T47D (cell line): ENCODE data around the gene ARHGAP33.
"Not testable (repeated sequence)": the region's sequence is repeated elsewhere in the genome, so short reads cannot be mapped to it uniquely, and the experiment has no call there.

Source experiments
- DNase-seq, 2 experiments: peaks; one replicate each; pipeline versions ENCODE4 v3.0.0 to v3.0.0-alpha.2; 2011 to 2012; ENCODE audit warnings: low read depth in 1 of 2, low spot score in 1 of 2
- JUND ChIP-seq: IDR thresholded peaks from 2 replicates; pipeline ENCODE4 v1.6.1; 2012; ENCODE audit warnings: low read depth
- in situ Hi-C: cut with HindIII; loops from 2 replicates; pipeline ENCODE4 v1.10.0; 2016; ENCODE audit warnings: low sequenced_read_pairs, low pct_unique_long_range_greater_than_20kb

Gene ARHGAP33

DNA sequence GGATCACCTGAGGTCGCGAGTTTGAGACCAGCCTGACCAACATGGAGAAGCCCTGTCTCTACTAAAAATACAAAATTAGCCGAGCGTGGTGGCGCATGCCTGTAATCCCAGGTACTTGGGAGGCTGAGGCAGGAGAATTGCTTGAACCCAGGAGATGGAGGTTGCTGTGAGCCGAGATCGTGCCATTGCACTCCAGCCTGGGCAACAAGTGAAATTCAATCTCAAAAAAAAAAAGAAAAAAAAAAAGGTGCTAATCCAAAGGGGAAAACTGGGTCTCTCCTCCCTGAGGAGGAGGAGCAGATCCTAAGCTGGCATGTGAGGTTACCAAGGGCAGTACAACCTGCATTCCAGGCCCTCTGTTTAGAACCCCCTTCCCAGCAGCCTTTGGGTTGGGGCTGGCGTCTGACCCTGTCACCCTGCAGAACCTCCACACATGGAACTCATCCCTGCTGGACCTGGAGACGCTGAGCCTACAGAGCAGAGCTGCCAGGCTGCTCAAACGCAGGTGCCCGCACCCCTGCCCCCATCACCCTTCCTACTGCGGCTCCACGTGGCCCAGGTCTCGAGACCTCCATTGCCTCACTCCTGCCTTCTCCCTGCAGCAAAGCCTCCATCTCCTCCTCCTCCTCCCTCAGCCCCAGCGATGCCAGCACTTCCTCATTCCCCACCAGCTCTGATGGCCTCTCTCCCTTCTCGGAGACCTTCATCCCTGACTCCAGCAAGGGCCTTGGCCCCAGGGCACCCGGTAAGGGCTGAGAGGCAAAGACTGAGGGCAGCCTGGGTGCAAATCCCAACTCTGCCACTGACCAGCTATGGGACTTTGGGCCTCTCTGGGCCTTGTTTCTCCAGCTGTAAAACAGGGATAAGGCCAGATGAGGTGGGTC, 10.7 kb upstream of the ARHGAP33 start:
- in situ Hi-C loops, result no loop called here
- TF ChIP-seq JUND, result no peak
- no peak for DNase-seq

DNA sequence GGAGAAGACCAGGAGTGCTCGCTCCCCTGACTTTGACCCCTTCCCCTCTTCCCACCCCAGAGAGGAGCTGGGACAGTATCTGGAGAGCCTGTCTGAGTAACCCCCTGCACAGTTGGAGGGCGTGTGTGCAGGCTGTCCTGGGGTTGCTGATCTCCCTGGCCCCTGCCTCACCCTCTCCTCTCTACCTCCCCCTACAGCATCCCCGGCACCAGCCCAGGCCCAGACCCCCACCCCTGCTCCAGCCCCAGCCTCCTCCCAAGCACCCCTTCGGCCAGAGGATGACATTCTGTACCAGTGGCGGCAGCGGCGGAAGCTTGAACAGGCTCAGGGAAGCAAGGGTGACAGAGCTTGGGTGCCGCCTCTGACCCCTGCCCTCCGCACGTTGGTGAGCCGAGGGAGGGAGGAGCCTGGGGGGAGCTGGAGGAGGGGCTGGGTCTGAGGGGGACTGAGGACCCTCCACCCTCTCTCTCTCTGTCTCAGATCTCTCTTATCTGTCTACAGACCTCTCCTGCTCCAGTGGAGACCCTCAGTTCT, 8.7 kb upstream of the ARHGAP33 start:
- no peak for TF ChIP-seq JUND
- in situ Hi-C loops, result no loop called here
- no peak for DNase-seq

DNA sequence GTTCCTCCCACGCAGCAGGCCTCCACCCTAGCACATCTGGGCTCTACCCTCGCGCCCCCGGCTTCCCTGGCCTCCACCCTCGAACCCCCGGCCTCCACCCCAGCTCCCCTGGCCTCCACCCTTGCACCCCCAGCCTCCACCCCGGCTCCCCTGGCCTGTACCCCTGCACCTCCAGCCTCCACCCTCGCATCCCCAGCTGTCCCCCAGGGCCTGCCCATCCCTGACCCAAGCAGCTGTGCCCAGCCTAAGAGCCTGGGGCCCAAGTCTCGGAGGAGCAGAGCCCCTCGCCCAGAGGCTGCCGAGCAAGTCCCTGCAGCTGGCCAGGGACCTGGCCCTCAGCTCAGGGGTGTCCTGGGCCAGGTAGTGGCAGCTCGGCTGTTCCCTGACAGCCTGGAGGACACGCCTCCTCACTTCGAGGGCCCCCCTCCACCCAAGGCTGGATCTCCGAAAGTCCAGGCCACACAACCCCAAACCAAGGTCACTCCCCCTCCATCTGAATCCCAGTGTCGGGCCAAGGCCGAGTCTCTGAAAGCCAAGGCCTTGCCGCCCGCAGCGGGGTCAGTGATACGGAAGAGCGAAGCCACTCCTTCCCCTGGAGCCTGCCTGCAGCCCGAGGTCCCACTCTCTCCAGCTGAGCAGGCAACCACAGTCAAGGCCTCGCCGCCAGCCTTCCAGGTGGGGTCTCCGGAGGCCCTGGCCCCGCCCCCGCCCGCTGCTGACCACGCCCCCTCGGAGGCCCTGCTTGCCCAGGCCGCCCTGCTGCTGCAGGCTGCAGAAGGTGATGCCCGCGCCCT, 7.9 kb upstream of the ARHGAP33 start:
- no peak for TF ChIP-seq JUND
- no peak for DNase-seq
- in situ Hi-C loops, result no loop called here

DNA sequence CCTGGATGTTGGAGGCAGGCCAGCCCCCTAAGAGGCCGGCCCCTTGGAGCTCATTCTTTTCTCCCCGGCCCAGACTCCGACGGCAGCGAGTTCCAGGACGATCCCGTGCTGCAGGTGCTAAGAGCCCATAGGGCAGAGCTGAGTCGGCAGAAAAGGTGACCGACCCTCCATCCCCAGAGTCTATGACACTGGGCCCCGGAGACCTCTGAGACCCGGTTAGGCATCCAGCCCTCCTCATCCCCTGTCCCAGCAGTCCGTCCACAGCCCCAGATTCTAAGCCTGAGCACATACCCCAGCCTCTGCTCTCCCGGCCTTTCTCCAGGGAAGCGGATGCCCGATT, 7.3 kb upstream of the ARHGAP33 start:
- DNase-seq, result no peak
- in situ Hi-C loops, result no loop called here
- no peak for TF ChIP-seq JUND

DNA sequence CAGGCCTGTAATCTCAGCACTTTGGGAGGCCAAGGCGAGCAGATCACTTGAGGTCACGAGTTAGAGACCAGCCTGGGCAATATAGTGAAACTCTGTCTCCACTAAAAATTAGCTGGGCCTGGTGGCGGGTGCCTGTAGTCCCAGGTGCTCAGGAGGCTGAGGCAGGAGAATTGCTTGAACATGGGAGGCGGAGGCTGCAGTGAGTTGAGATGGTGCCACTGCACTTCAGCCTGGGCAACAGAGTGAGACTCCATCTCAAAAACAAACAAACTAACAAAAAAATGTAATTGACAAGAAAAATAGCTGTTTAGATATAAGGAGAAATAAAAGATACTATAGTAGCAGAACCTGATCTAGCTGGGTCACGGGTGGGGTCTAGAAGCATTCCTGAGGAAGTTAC, 3.0 kb upstream of the ARHGAP33 start:
- DNase-seq, in situ Hi-C loops: not testable (repeated sequence)

DNA sequence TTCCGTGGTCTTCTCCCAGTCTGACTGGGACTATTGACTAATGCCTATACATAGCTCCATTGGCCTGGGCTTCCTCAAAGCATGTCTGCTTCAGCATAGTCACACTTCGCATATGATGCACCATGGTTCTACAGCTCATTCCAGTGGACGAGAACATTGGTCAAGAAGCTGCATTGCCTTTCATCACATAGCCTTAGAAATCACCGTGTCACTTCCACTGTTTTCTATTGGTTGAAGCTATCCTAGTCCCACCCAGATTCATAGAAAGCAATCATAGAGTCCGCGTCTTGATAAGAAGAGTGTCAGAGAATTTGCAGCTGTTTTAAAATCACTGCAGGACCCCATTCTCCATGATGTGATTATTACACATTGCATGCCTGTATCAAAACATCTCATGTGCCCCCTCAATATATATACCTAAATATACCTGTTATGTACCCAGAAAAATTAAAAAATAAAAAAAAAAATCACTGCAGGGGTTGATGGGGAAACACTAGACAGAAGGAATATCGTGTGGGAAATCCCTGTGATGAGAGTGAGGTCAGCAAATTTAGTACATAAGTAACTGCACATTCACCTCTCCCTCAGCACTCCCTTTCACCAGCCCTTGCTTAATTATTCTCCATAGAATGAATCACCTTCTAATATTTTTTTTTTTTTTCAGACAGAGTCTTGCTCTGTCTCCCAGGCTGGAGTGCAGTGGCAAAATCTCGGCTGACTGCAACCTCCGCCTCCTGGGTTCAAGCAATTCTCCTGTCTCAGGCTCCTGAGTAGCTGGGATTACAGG, 2.2 kb upstream of the ARHGAP33 start:
- no peak for DNase-seq
- in situ Hi-C loops, result no loop called here
- no peak for TF ChIP-seq JUND

DNA sequence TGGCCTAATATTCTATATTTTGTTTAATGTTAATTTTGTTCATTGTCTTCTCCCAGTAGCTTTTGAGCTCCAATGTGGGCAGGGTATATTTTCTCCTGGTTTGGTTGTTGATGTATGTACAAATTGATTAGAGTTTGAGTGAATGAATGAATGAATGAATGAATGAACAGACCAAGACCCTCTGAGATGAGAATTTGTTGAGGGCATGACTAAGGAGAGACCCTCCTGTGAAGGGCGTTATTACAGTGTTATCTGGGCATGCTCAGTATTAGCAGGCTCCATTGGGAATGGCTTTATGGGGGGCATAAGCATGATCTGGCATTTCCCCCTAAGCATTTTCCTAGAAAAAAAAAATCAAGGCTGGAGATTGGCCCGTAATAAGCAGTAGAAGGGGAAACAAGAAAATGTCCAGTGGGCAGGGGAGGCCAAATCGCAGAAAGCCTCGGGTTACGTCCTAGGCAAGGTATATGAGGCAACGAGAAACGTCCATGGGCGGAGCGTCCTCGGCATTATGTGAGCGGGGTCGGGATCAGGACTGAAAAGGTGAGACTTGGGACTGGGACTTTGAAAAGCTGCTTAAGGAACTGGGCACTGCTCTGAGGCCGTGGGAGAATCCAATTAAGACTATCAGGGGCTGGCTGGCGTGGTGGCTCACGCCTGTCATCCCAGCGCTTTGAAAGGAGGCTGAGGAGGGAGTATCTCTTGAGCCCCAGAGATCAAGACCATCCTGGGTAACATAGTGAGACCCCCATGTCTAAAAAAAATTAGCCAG, 904 bp upstream of the ARHGAP33 start:
- peak in 1 of 2 experiments; percentile 18 for DNase-seq
- in situ Hi-C loops, result no loop called here

DNA sequence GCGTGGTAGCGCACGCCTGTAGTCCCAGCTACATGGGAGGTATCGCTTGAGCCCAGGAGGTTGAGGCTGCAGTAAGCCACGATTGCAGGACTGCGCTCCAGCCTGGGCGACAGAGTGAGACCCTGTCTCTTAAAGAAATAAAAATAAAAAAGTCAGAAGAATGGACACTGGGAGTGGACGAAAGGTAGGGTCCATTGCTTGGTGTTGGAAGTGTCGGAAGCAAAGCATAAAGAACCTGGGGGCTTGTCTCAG, 392 bp upstream of the ARHGAP33 start:
- DNase-seq, result no peak
- no peak for TF ChIP-seq JUND
- in situ Hi-C loops, result no loop called here

More for the DNA sequence above, 904 bp upstream of the ARHGAP33 start:
- no peak for TF ChIP-seq JUND

DNA sequence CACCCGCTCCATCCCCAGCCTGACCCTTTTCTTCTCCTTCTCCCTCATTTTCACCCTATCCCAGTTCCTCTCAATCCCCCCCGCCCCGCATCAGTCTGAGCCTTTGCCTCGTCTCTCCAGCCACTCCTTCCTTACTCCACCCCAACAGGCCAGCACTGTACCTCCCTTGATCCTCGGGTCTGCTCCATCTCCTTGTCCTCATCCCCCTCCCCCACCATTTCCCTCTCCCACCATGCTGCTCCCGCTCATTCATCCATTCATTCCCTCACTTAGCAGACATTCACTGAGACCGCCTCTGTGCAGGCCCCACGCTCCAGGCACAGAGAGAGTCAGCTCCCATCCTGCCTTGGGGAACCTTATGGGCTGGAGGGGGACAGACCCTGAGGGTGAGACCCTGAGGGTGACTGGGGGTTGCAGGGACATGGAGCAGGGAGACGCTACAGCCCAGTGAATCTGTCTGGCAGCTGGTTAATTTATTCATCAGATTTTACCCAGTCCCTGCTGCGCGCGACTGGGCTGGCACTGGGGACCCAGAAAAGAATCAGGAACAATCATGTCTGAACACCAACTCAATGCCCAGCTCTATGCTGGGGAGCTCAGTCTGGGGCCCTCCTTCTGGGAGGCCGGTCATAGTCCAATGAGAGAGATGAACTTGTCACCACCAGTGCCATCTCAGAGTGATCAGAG, 881 bp downstream of the ARHGAP33 start:
- TF ChIP-seq JUND, result no peak
- in situ Hi-C loops, result no loop called here
- DNase-seq, result no peak

DNA sequence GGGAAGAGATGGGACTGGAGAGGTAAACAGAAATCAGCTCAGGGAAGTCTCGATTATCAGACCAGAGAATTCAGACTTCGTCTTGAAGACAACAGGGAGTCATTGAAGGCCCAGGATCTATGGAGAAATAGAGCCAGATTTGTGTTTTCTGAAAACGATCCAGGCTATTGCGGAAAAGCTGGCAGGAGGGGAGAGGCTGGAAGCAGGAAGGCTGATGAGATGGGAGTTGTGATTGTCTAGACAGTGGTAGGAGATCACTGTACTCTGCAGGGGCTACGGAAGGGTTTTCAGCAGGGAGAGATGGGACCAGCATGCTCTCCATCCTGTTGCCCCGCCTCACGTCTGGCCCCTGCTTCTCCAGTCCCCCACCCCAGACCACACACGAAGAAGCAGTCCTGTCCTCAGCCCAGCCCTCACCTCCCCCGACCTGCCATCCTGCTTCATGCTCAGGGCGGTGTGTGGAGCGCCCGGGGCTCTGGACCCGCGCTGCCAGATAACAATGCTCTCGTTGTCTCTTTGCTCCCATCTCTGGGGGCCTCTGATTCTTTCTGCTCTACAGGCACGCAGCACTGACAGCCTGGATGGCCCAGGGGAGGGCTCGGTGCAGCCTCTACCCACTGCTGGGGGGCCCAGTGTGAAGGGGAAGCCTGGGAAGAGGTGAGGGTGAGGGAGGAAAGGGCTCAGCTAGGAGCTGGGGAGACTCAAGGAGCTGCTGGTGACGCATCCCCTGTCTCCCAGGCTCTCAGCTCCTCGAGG, 1.9 kb downstream of the ARHGAP33 start:
- in situ Hi-C loops, result no loop called here
- DNase-seq, result no peak
- no peak for TF ChIP-seq JUND

DNA sequence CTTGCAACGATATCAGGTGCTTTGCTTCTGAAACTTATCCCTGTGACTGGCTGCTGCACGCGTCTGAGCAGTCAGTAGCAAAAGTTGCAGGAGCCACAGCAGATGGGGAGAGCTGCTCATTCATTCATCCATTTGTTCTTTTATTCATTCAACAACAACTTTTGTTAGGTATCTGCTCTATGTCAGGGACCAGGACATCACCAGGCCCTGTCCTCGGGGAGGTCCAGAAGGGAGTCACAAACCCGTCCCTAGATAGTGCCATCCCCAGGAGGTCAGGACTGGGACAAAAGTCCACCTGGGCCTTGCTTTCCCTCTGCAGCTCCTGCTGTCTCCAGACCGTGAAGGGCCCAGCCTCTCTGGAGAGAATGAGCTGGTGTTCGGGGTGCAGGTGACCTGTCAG, 2.6 kb downstream of the ARHGAP33 start:
- no peak for TF ChIP-seq JUND
- in situ Hi-C loops, result no loop called here
- no peak for DNase-seq
